A673 (cell line): Measurements from ENCODE around the gene PATJ. TPM values are rescaled to one million over a fixed set of nuclear protein-coding genes. Genes with fewer than 3 reads are reported as not detected.

Experiments used
- BruUV-seq: library from RNA; stranded (reverse); fragments of 400-500 nt; replicated peaks from 2 replicates; lab custom pipeline; 2021; lab: Mats Ljungman, UMichigan
- CTCF ChIA-PET: fragments of 300-600 bp; sonication (Branson Sonifier 250); formaldehyde crosslinking; loops from one replicate; lab custom pipeline; 2022; ENCODE audit warnings: antibody characterized with exemption; lab: Charles Lee
- POLR2A ChIA-PET: fragments of 300-600 bp; sonication (Branson Sonifier 250); formaldehyde crosslinking; loops from one replicate; lab custom pipeline; 2022; ENCODE audit warnings: antibody characterized with exemption; ENCODE audit not compliant: low non-redundant PET; lab: Charles Lee
- DNase-seq: peaks from one replicate; pipeline ENCODE4 v3.0.0-alpha.2; 2015; ENCODE audit warnings: low spot score
- H3K27ac ChIP-seq: fragments of 200-600 bp; sonication (generic); 2 replicates; pipeline ENCODE4 v1.5.1; 2016; ENCODE audit warnings: mixed run types, low read depth, mild to moderate bottlenecking, mixed read lengths, antibody characterized with exemption, low read length; ENCODE audit not compliant: poor library complexity, severe bottlenecking
- H3K27me3 ChIP-seq: fragments of 200-600 bp; sonication (generic); replicated peaks from 2 replicates; pipeline ENCODE4 v1.6.1; 2017; ENCODE audit warnings: mixed run types, low read depth, mild to moderate bottlenecking, mixed read lengths, antibody characterized with exemption, low read length; ENCODE audit not compliant: insufficient read depth, poor library complexity
- H3K36me3 ChIP-seq: fragments of 200-600 bp; sonication (generic); 2 replicates; pipeline ENCODE4 v1.6.1; 2016; ENCODE audit warnings: mixed run types, mild to moderate bottlenecking, mixed read lengths, antibody characterized with exemption, low read length; ENCODE audit not compliant: insufficient read depth, poor library complexity, severe bottlenecking
- H3K4me1 ChIP-seq: fragments of 200-600 bp; sonication (generic); 2 replicates; pipeline ENCODE4 v1.6.1; 2017; ENCODE audit warnings: mixed run types, mild to moderate bottlenecking, mixed read lengths, antibody characterized with exemption, low read length; ENCODE audit not compliant: insufficient read depth, poor library complexity, severe bottlenecking
- H3K4me3 ChIP-seq: fragments of 200-600 bp; sonication (generic); 2 replicates; pipeline ENCODE4 v1.5.1; 2016; ENCODE audit warnings: low read depth, mixed run types, mild to moderate bottlenecking, mixed read lengths, low read length; ENCODE audit not compliant: poor library complexity, severe bottlenecking
- H3K9me3 ChIP-seq: fragments of 200-600 bp; sonication (generic); 2 replicates; pipeline ENCODE4 v1.6.1; 2016; ENCODE audit warnings: mixed run types, low read depth, mild to moderate bottlenecking, mixed read lengths, antibody characterized with exemption, low read length; ENCODE audit not compliant: poor library complexity, severe bottlenecking
- CTCF ChIP-seq: fragments of 300-800, 200-600 bp; sonication (generic); conservative IDR thresholded peaks from 2 replicates; pipeline ENCODE4 v1.5.1; 2017; ENCODE audit warnings: low read depth, mild to moderate bottlenecking, antibody characterized with exemption, low read length, moderate library complexity, mixed read lengths
- EZH2 ChIP-seq: fragments of 200-600 bp; sonication (generic); IDR thresholded peaks from 2 replicates; pipeline ENCODE4 v1.6.1; 2017; ENCODE audit warnings: borderline replicate concordance, low read depth, mild to moderate bottlenecking, mixed read lengths, antibody characterized with exemption, low read length; ENCODE audit not compliant: poor library complexity, severe bottlenecking
- intact Hi-C: fragments of 100-400 bp; cut with micrococcal nuclease; formaldehyde crosslinking; loops from one replicate; pipeline ENCODE4 v1.10.0; 2022; ENCODE audit not compliant: unreplicated experiment
- total RNA-seq: library from RNA; stranded (reverse); gene quantifications from 2 replicates; pipeline ENCODE4 v1.2.3, GENCODE V29; 2021

Gene PATJ
- total RNA-seq, 1 experiment from 2014 or later = 6.6 TPM

- POLR2A ChIA-PET = no interaction called here
- intact Hi-C loops = loop anchor here (2.0 to 10.0 kb wide), 8 partner anchors 209 to 1877 kb away; no protein-coding TSS in a partner anchor
These were observed 111.3 kb downstream of the PATJ start for GRCh38 chr1:61853583-61853982.

GRCh38 chr1:61864489-61864888, 122.2 kb downstream of the PATJ start:
- CTCF ChIA-PET = interaction anchor here (0.7 kb wide), 1 partner anchor 122 kb away, joined by 3 read pairs; no protein-coding TSS in a partner anchor
- no peak for DNase-seq
- Histone ChIP-seq H3K4me1 (no peaks in the 10 kb centered on the region), H3K27ac (no peak overlapping the region), H3K27me3 (no peaks in the 10 kb centered on the region), H3K4me3 (no peak overlapping the region), H3K36me3 (no peaks in the 10 kb centered on the region), H3K9me3 (no peaks in the 10 kb centered on the region)
- no TSS peak for BruUV-seq
- TF ChIP-seq EZH2 (no peak), CTCF (no peak)
- POLR2A ChIA-PET = no interaction called here
- intact Hi-C loops = no loop called here

More at GRCh38 chr1:61853583-61853982, 111.3 kb downstream of the PATJ start:
- DNase-seq = peak; percentile 74
- no peaks in the 10 kb centered on the region for H3K27me3 ChIP-seq
- peaks cover 23% of the 10 kb centered on the region for H3K4me1 ChIP-seq
- TF ChIP-seq CTCF (peak; percentile 64), EZH2 (no peak)
- CTCF ChIA-PET = interaction anchor here (0.5 to 1.4 kb wide), 13 partner anchors 9 to 1906 kb away, joined by 3 to 8 read pairs (median 5); no protein-coding TSS in a partner anchor
- no TSS peak for BruUV-seq
- no peaks in the 10 kb centered on the region for H3K36me3 ChIP-seq
- no peaks in the 10 kb centered on the region for H3K9me3 ChIP-seq
- H3K4me3 ChIP-seq = no peak overlapping the region
- H3K27ac ChIP-seq = no peak overlapping the region

GRCh38 chr1:61865646-61866220, 123.5 kb downstream of the PATJ start:
- Histone ChIP-seq H3K4me1 (no peaks in the 10 kb centered on the region), H3K36me3 (no peaks in the 10 kb centered on the region), H3K27me3 (no peaks in the 10 kb centered on the region), H3K27ac (no peak overlapping the region), H3K4me3 (no peak overlapping the region), H3K9me3 (no peaks in the 10 kb centered on the region)
- DNase-seq = no peak
- intact Hi-C loops = no loop called here
- POLR2A ChIA-PET = no interaction called here
- CTCF ChIA-PET = no interaction called here
- TF ChIP-seq EZH2 (no peak), CTCF (no peak)
- BruUV-seq = no TSS peak
